GM18861 (cell line): ENCODE data around the gene BBS9.

Source experiments
- ATAC-seq: cut with Tn5 transposase; IDR thresholded peaks from one replicate; pipeline ENCODE4 v1.9.1; 2021; ENCODE audit not compliant: unreplicated experiment

BBS9 gene

GRCh38 chr7:33590916-33591315 lies 461.6 kb downstream of the BBS9 start:
- ATAC-seq, result no peak

DNA sequence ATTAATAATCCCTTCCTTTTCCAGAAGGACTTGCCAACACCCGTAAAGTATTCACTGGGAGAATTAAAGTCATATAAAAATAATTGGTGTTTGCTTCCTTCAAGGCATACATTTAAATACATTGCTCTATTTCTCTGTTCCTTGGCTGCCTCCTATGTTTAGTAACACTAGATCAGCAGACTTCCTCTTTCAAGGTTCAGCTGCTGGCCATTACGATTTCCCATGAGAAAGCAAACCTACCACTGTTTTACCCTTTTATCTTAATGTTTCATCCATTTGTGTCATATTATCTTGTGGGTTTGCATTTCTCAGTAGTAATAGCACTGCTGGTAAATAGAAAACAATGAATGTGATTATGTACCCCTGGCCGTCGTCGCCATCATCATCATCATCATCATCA lies 462.1 kb downstream of the BBS9 start:
- no peak for ATAC-seq

DNA sequence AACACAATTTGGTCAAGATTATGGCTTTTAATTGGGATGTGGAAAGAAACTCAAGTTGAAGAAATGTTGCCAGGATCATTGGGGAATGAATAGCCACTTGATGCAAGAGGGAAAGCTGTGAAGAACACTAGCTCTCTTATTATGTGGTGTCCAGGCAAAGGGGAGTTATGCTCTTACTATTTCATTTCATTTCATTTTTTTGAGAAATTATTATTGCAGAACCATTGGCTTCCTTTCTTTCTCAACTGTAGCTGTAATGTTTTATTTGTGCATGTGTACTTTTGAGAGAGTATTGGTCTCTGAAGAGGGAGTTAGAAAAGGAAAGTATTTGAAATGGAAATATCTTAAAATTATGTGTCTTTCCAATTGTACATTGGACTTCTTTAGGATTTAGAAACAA lies 463.4 kb downstream of the BBS9 start:
- ATAC-seq, result no peak

DNA sequence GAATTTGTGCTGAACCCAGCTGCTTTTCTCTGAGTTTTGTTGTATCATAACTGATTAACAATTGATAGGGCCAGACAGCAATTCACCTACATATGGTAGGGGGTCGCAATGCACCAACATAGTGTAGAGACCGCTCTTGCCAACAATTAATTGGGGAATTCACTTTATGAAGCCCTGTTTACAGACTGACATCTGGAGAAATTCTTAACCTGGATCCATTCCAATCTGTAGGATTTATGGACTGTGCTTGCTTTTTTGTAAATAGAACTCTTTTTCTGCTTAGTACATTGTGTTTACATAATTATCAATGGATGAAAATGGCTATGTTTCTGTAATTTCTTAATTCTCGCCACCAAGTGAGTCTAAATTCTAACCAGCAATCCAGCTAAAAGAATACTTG lies 464.2 kb downstream of the BBS9 start:
- no peak for ATAC-seq

DNA sequence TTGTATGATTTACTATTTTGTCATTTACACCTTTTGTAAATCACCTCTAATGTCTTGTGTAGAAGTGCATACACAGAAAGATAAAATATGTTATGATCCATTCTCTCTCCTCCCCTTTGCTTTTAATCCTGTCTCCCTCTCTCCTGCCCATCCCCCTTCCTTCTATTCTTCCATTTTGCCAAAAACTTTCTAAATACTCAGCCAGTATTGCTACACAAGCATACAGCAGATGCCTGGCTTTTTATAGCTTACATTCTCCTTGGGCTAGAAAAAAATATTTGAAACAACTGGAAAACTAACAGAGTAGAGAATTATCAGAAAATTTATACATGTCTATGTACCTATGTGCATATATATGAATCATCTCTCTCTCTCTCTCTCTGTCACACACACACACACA lies 467.3 kb downstream of the BBS9 start:
- no peak for ATAC-seq

- no peak for ATAC-seq
Measured at GRCh38 chr7:33597181-33597580, 467.8 kb downstream of the BBS9 start.

GRCh38 chr7:33601101-33601500 lies 471.7 kb downstream of the BBS9 start:
- ATAC-seq, result no peak

GRCh38 chr7:33601884-33602283 lies 472.5 kb downstream of the BBS9 start:
- ATAC-seq, result no peak

GRCh38 chr7:33604056-33604455 lies 474.7 kb downstream of the BBS9 start:
- no peak for ATAC-seq

- no peak for ATAC-seq
Measured at GRCh38 chr7:33610918-33611317, 481.6 kb downstream of the BBS9 start.

GRCh38 chr7:33612442-33612841 lies 483.1 kb downstream of the BBS9 start:
- ATAC-seq, result no peak

DNA sequence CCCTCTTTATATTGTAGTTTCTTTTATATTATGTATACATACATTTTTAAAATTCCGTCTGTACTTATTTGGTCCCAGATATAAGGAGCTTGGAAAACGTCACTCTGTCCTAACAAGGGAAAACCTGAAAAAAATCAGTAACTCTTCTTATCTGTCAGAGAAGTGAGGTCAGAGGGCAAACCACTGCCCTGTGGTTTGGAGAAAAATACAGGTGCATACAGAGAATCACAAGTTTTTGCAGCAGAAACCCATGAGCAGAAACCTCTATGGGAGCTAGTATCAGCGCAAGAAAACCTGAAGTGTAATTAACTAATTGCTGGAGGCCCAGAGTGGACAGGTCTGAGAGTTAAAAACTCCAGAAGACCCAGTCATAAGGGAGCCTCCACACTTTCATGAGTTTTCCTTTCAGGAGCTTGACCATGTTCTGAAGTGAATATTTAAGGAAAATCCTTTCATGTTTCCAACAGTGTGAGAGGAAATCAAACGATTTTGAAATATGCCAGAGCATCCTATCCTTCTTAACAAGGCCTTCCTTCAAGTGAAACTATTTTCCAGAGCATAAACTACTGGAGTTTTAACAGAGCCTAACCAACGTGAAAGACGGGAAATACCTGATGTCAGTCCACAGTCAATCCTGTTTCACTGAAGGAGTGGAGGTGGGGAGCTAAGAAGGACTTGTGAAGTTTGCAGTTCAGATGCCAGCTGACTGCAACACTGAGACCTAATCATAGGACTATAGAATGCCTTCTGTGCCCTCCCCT lies 485.2 kb downstream of the BBS9 start:
- ATAC-seq, result no peak

DNA sequence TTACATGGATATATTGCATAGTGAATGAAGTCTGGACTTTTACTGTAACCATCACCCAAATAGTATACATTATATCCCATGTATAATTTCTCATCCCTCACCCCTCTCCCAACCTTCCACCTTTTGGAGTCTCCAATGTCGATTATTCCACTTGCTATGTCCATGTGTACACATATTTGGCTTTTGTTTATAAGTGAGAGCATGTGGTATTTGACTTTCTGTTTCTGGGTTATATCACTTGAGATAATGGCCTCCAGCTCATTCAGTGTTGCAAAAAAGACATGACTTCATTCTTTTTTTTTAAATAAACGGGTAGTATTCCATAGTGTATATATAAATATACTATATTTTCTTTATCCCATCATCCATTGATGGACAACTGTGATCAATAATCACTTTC lies 487.4 kb downstream of the BBS9 start:
- no peak for ATAC-seq

DNA sequence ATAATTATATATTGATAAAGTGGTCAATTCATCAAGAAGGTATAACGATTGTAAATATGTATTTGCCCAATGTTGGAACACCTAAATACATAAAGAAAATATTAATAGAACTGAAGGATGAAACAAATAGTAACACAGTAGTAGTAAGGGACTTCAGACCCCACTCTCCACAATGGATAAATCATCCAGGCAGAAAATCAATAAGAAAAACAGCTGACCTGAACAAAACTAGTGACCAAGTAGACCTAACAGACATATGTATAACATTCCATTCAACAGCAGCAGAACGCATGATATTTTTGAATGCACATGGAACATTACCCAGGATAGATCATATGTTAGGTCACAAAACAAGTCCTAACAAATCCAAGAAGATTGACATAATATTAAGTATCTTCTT lies 489.9 kb downstream of the BBS9 start:
- ATAC-seq, result no peak

DNA sequence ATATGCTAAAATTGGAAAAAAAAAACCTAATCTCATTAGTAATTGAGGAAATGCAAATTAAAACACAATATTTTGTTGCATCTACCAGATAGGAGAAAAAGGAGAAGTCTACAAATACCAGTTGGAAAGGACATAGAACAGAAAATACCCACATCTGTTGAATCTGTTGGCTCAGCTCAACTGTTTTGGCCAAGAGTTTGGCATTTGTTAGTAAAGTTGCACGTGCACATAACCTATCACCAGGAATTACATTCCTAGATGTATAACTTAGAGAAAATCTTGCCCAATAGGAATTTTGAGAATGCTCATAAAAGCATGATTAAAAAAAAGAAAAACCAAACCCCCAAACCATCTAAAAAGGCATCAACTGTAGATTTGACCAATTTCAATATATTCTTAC lies 493.9 kb downstream of the BBS9 start:
- ATAC-seq, result no peak

DNA sequence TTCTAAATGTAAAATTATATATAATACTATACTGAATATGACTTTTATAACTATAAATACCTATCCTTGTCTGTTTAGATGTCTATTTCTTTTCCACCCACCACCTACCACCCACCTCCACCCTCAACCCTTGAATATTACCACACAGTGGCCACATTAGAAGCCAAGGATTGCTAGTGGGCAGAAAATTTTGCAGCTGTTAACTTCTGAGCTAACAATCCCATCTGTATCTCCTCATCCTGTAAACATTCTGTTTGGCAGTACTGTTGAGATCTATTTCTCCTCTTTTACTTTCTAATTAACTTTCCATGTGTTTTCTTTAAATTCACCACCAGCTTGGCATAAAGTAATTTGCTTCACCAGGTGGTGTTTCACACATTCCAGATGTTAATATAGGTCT lies 494.9 kb downstream of the BBS9 start:
- ATAC-seq, result no peak

- no peak for ATAC-seq
Measured at GRCh38 chr7:33626869-33627268, 497.5 kb downstream of the BBS9 start.

GRCh38 chr7:33627741-33628140 lies 498.4 kb downstream of the BBS9 start:
- no peak for ATAC-seq

DNA sequence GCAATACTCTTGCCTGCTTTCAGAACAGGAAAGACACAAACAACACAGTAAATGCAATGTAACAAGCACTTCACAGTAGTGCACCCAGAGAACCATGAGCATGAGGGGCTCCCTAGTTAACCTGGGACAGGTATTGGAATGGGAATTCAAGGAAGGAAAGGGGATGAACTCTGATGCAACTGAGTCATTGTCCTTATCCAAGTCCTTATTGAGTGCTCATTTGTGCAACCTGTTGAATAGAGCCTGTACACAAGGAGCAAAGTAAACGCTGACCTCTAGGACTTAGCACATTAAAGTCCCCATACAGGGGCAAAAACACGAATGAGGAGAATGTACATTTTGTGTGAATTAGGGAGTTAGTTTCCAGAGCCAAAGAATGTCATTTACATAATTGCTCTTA lies 499.5 kb downstream of the BBS9 start:
- no peak for ATAC-seq

GRCh38 chr7:33630359-33630758 lies 501.0 kb downstream of the BBS9 start:
- no peak for ATAC-seq

DNA sequence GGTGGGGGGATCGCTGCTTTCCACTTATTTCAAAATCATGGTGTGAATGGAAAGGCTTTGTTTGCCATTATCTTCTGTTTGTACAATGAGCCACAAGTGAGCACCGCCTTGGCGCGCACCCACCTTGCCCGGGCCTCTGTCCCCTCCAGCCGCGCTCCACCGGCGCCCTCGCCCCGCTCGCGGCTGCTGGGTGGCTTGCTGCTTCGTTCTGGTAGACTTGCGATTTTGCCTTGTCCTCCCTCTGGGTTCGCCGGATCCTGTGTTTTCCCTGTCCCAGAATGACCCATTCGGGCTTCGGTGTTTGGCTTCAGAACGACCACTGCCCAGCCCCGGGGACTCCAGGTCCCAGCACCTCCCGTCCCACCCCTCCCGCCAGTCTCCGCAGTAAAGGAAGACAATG lies 503.0 kb downstream of the BBS9 start:
- no peak for ATAC-seq

GRCh38 chr7:33632840-33633525 lies 503.6 kb downstream of the BBS9 start:
- ATAC-seq, result no peak

- ATAC-seq, result no peak
Measured at GRCh38 chr7:33634606-33635005, 505.2 kb downstream of the BBS9 start.
